Measurements from ENCODE around the gene POU2AF1. TPM values are rescaled to one million over a fixed set of nuclear protein-coding genes. Genes with fewer than 3 reads are reported as not detected.

The POU2AF1 gene
- total and polyA plus RNA-seq, 2 experiments from 2014 or later: not detected

- Mint-ChIP-seq H3K27me3 (ENCODE audit: insufficient read depth, low read depth, poor library complexity) (peaks cover 7% of the 10 kb centered on the region), H3K4me3 (no peak overlapping the region), H3K4me1 (peaks cover 4% of the 10 kb centered on the region; the same call in 2 of the 3 replicates), H3K27ac (no peak overlapping the region), H3K36me3 (ENCODE audit: low read depth) (no peaks in the 10 kb centered on the region), H3K9me3 (no peaks in the 10 kb centered on the region)
- Histone ChIP-seq H3F3A (replicated peaks; ENCODE audit: low read depth) (no peaks in the 10 kb centered on the region), H3K4me3 (no peak overlapping the region), H3K4me2 (no peak overlapping the region), H3K9me2 (ENCODE audit: insufficient read depth) (0 out of 2 replicates have a peak, but pooled peaks cover 6% of the 10 kb centered on the region), H3K27ac (ENCODE audit: low read depth) (no peak overlapping the region), H2AFZ (peak overlapping the region; percentile 59), H3K36me3 (ENCODE audit: insufficient read depth) (no peaks in the 10 kb centered on the region), H3K4me1 (ENCODE audit: insufficient read depth) (no peaks in the 10 kb centered on the region), H4K20me1 (replicated peaks; ENCODE audit: insufficient read depth) (no peaks in the 10 kb centered on the region), H3K79me2 (replicated peaks; ENCODE audit: insufficient read depth) (no peaks in the 10 kb centered on the region), H3K27me3 (ENCODE audit: insufficient read depth) (no peaks in the 10 kb centered on the region)
- DNase-seq (ENCODE audit: low spot score): no peak
- TF ChIP-seq STAT1 (IDR thresholded peaks at IDR 0.05; ENCODE audit: unreplicated experiment): no peak
- TF ChIP-seq EZH2 (IDR thresholded peaks at IDR 0.05; ENCODE audit: low read depth, unreplicated experiment): no peak
- TF ChIP-seq POLR2AphosphoS5 (IDR thresholded peaks at IDR 0.05; ENCODE audit: low read depth): no peak
- no peak for TF ChIP-seq EZH2phosphoT487 (IDR thresholded peaks at IDR 0.05; ENCODE audit: unreplicated experiment)
- TF ChIP-seq REST (IDR thresholded peaks at IDR 0.05; ENCODE audit: unreplicated experiment): no peak
- no peak for TF ChIP-seq CTCF (conservative IDR thresholded peaks at IDR 0.05; ENCODE audit: low read depth in 2 of 2)
- no peak for TF ChIP-seq NANOG (IDR thresholded peaks at IDR 0.05; ENCODE audit: borderline replicate concordance)
- TF ChIP-seq JUNB (IDR thresholded peaks at IDR 0.05; ENCODE audit: unreplicated experiment): no peak
- TF ChIP-seq ZNF114 (CRISPR knock-in tag; IDR thresholded peaks at IDR 0.05): no peak
- no peak for TF ChIP-seq CREB1 (CRISPR knock-in tag; IDR thresholded peaks at IDR 0.05; ENCODE audit: low read depth)
- no peak for TF ChIP-seq ETS1 (IDR thresholded peaks at IDR 0.05)
- no peak for TF ChIP-seq ZNF331 (CRISPR knock-in tag; IDR thresholded peaks at IDR 0.05; ENCODE audit: low read depth)
- TF ChIP-seq ZNF462 (CRISPR knock-in tag; IDR thresholded peaks at IDR 0.05): no peak
- no peak for ATAC-seq
Observed at GRCh38 chr11:111410951-111411350, 31.9 kb upstream of the POU2AF1 start.

All from GM23338 (cell line).